PC-9 (cell line): ENCODE measurements around the gene EDARADD. TPM values are rescaled to one million over a fixed set of nuclear protein-coding genes. Genes with fewer than 3 reads are reported as not detected.

Experiments
- BruUV-seq: library from RNA; stranded (reverse); fragments of 400-500 nt; replicated peaks from 2 replicates; lab custom pipeline; 2021; lab: Mats Ljungman, UMichigan
- CTCF ChIA-PET: fragments of 300-600 bp; sonication (Branson Sonifier 250); formaldehyde crosslinking; loops from one replicate; lab custom pipeline; 2022; ENCODE audit warnings: antibody characterized with exemption; lab: Charles Lee
- POLR2A ChIA-PET: fragments of 300-600 bp; sonication (Branson Sonifier 250); formaldehyde crosslinking; loops from one replicate; lab custom pipeline; 2022; ENCODE audit warnings: antibody characterized with exemption; ENCODE audit not compliant: unreplicated experiment; lab: Charles Lee
- DNase-seq, 2 experiments: peaks; one replicate each; pipeline versions ENCODE4 v3.0.0 to v3.0.0-alpha.2; 2015 to 2022; ENCODE audit warnings: mixed read lengths in 1 of 2
- H2AFZ ChIP-seq: fragments of 200-600 bp; sonication (generic); 2 replicates; pipeline ENCODE4 v1.8.1; 2017; ENCODE audit warnings: antibody characterized with exemption
- H3F3A ChIP-seq: fragments of 200-600 bp; sonication (generic); 2 replicates; pipeline ENCODE4 v1.8.1; 2017; ENCODE audit warnings: antibody characterized with exemption, mild to moderate bottlenecking, low read depth; ENCODE audit not compliant: insufficient read depth
- H3K27ac ChIP-seq: fragments of 200-600 bp; sonication (generic); 2 replicates; pipeline ENCODE4 v1.6.1; 2016; ENCODE audit warnings: mixed run types
- H3K27me3 ChIP-seq: fragments of 200-600 bp; sonication (generic); 2 replicates; pipeline ENCODE4 v1.6.1; 2016; ENCODE audit warnings: low read depth, mixed run types; ENCODE audit not compliant: insufficient read depth
- H3K36me3 ChIP-seq: fragments of 200-600 bp; sonication (generic); 2 replicates; pipeline ENCODE4 v1.6.1; 2016; ENCODE audit warnings: low read depth, mixed run types
- H3K4me1 ChIP-seq: fragments of 200-600 bp; sonication (generic); replicated peaks from 2 replicates; pipeline ENCODE4 v1.6.1; 2016; ENCODE audit warnings: mixed run types; ENCODE audit not compliant: insufficient read depth
- H3K4me2 ChIP-seq: fragments of 200-600 bp; sonication (generic); 2 replicates; pipeline ENCODE4 v1.6.1; 2017; ENCODE audit warnings: mixed run types
- H3K4me3 ChIP-seq: fragments of 200-600 bp; sonication (generic); 2 replicates; pipeline ENCODE4 v1.6.1; 2016; ENCODE audit warnings: mixed run types
- H3K79me2 ChIP-seq: fragments of 200-600 bp; sonication (generic); 2 replicates; pipeline ENCODE4 v1.6.1; 2017; ENCODE audit warnings: low read depth, mixed run types
- H3K9me2 ChIP-seq: fragments of 200-600 bp; sonication (generic); 2 replicates; pipeline ENCODE4 v1.8.1; 2017; ENCODE audit warnings: mild to moderate bottlenecking; ENCODE audit not compliant: insufficient read depth
- H3K9me3 ChIP-seq: fragments of 200-600 bp; sonication (generic); 2 replicates; pipeline ENCODE4 v1.8.1; 2016; ENCODE audit warnings: low read depth; ENCODE audit not compliant: insufficient read depth
- H4K20me1 ChIP-seq: fragments of 200-600 bp; sonication (generic); 2 replicates; pipeline ENCODE4 v1.8.1; 2017; ENCODE audit not compliant: insufficient read depth
- EZH2 ChIP-seq: fragments of 200-600 bp; sonication (generic); IDR thresholded peaks from 2 replicates; pipeline ENCODE4 v1.8.0; 2017; ENCODE audit warnings: antibody characterized with exemption, low read depth
- intact Hi-C: fragments of 100-400 bp; cut with micrococcal nuclease; formaldehyde crosslinking; loops from one replicate; pipeline ENCODE4 v1.10.0; 2022; ENCODE audit not compliant: unreplicated experiment
- total RNA-seq: library from RNA; stranded (reverse); gene quantifications from 2 replicates; pipeline ENCODE4 v1.2.3, GENCODE V29; 2021
- TF ChIP-seq, protein P1 (sequence below): fragments of 200-600 bp; sonication (generic); conservative IDR thresholded peaks from 2 replicates; pipeline ENCODE4 v1.6.1; 2017; ENCODE audit warnings: mixed run types, antibody characterized with exemption, mild to moderate bottlenecking, moderate library complexity

EDARADD gene
- total RNA-seq, 1 experiment from 2014 or later: not detected

DNA sequence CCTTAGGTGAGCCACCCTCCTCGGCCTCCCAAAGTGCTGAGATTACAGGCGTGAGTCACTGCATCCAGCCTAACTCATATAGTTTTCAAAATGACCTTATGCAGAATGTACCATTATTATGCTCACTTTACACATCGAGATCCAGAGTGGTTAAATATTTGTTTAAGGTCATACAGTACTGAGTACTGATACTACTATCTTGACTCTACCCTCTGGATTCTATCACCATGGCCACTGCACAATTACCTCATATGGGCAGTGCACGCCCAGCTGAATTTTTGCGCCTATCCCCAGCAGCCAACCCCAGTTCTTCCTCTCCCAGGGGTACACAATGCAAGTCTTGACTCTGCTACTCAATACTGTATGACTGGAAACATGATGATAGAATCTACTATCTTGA lies 56.7 kb downstream of the EDARADD start:
- CTCF ChIA-PET: no interaction called here
- H3F3A ChIP-seq: no peaks in the 10 kb centered on the region
- TF ChIP-seq EZH2: no peak
- TF ChIP-seq, protein P1, sequence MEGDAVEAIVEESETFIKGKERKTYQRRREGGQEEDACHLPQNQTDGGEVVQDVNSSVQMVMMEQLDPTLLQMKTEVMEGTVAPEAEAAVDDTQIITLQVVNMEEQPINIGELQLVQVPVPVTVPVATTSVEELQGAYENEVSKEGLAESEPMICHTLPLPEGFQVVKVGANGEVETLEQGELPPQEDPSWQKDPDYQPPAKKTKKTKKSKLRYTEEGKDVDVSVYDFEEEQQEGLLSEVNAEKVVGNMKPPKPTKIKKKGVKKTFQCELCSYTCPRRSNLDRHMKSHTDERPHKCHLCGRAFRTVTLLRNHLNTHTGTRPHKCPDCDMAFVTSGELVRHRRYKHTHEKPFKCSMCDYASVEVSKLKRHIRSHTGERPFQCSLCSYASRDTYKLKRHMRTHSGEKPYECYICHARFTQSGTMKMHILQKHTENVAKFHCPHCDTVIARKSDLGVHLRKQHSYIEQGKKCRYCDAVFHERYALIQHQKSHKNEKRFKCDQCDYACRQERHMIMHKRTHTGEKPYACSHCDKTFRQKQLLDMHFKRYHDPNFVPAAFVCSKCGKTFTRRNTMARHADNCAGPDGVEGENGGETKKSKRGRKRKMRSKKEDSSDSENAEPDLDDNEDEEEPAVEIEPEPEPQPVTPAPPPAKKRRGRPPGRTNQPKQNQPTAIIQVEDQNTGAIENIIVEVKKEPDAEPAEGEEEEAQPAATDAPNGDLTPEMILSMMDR: no peak

GRCh38 chr1:236451796-236452373 lies 57.8 kb downstream of the EDARADD start:
- Histone ChIP-seq H3K9me3 (no peaks in the 10 kb centered on the region), H3K4me3 (no peak overlapping the region), H3F3A (no peaks in the 10 kb centered on the region), H4K20me1 (no peaks in the 10 kb centered on the region), H3K9me2 (no peaks in the 10 kb centered on the region), H3K36me3 (no peaks in the 10 kb centered on the region), H2AFZ (no peak overlapping the region), H3K27me3 (peaks cover 4% of the 10 kb centered on the region; the same call in 1 of the 2 replicates), H3K4me2 (no peak overlapping the region), H3K4me1 (peaks cover 7% of the 10 kb centered on the region; the same call in 1 of the 2 replicates), H3K79me2 (no peaks in the 10 kb centered on the region), H3K27ac (no peak overlapping the region)
- ChIA-PET CTCF (interaction anchor here (1.0 kb wide), 1 partner anchor 73 kb away, joined by 3 read pairs; no protein-coding TSS in a partner anchor), POLR2A (no interaction called here)
- no peak for DNase-seq
- TF ChIP-seq, protein P1: peak; percentile 52
- no peak for TF ChIP-seq EZH2
- BruUV-seq: no TSS peak
- intact Hi-C loops: no loop called here

More for the DNA sequence above, 56.7 kb downstream of the EDARADD start:
- Histone ChIP-seq H3K27me3 (peaks cover 4% of the 10 kb centered on the region; the same call in 1 of the 2 replicates), H3K9me2 (no peaks in the 10 kb centered on the region), H3K4me1 (no peaks in the 10 kb centered on the region), H4K20me1 (no peaks in the 10 kb centered on the region), H3K36me3 (no peaks in the 10 kb centered on the region), H3K79me2 (no peaks in the 10 kb centered on the region), H3K27ac (no peak overlapping the region), H3K4me3 (no peak overlapping the region), H3K4me2 (no peak overlapping the region), H3K9me3 (no peaks in the 10 kb centered on the region), H2AFZ (no peak overlapping the region)
- no peak for DNase-seq
- POLR2A ChIA-PET: no interaction called here
- intact Hi-C loops: no loop called here
- BruUV-seq: no TSS peak

GRCh38 chr1:236455243-236455642 lies 61.2 kb downstream of the EDARADD start:
- intact Hi-C loops: no loop called here
- H3K9me2 ChIP-seq: no peaks in the 10 kb centered on the region
- no peaks in the 10 kb centered on the region for H3K9me3 ChIP-seq
- H3K27ac ChIP-seq: no peak overlapping the region
- ChIA-PET POLR2A (no interaction called here), CTCF (no interaction called here)
- BruUV-seq: no TSS peak
- H2AFZ ChIP-seq: no peak overlapping the region
- H3K79me2 ChIP-seq: no peaks in the 10 kb centered on the region
- no peaks in the 10 kb centered on the region for H3F3A ChIP-seq
- no peak for TF ChIP-seq EZH2
- TF ChIP-seq, protein P1: no peak
- DNase-seq: no peak
- no peaks in the 10 kb centered on the region for H3K36me3 ChIP-seq
- H3K4me2 ChIP-seq: no peak overlapping the region
- no peaks in the 10 kb centered on the region for H3K27me3 ChIP-seq
- H3K4me3 ChIP-seq: no peak overlapping the region
- H3K4me1 ChIP-seq: peaks cover 7% of the 10 kb centered on the region; the same call in 1 of the 2 replicates
- H4K20me1 ChIP-seq: no peaks in the 10 kb centered on the region
